ENCODE data around the gene SLX4IP.

SLX4IP gene

GRCh38 chr20:10654250-10654610 is 219.1 kb downstream of the SLX4IP start:
- no peak for DNase-seq

GRCh38 chr20:10654630-10655029 is 219.5 kb downstream of the SLX4IP start:
- no peak for DNase-seq

GRCh38 chr20:10655720-10656669 is 220.9 kb downstream of the SLX4IP start:
- no peak for DNase-seq

- DNase-seq: no peak
Measured at GRCh38 chr20:10657453-10657852, 222.3 kb downstream of the SLX4IP start.

DNA sequence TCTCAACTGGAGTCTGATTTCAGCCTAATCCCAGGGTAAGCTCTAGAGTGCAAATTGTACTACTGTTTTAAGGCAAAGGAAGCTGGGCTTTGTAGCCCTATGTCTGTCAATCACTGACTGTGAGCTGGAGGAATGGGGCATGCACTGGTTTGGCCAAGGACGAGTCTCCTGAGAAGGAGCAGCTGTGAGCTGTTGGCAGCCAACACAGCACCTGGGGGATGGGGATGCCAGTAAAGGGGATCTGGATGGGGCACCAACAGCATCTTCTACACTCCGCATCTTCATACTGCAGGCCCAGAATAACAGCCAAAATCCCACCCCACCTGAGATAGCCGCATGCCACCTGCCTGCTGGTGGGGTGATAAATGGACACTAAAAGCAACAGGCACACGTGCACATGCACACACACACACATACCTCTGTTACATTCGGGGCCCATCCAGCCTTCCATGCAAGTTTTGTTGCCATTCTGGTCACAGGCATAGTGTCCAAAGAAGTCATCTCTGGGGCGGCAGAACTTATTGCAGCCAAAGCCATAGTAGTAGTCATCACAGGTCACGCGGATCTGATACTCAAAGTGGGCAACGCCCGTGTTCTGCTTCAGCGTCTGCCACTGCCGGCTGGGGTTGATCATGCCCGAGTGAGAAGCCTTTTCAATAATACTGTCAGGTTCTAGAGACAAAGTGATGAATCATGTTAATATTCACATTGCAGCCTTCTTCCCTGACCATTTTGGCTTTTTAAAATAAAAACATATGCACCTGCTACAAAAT is 223.1 kb downstream of the SLX4IP start:
- DNase-seq: no peak

DNA sequence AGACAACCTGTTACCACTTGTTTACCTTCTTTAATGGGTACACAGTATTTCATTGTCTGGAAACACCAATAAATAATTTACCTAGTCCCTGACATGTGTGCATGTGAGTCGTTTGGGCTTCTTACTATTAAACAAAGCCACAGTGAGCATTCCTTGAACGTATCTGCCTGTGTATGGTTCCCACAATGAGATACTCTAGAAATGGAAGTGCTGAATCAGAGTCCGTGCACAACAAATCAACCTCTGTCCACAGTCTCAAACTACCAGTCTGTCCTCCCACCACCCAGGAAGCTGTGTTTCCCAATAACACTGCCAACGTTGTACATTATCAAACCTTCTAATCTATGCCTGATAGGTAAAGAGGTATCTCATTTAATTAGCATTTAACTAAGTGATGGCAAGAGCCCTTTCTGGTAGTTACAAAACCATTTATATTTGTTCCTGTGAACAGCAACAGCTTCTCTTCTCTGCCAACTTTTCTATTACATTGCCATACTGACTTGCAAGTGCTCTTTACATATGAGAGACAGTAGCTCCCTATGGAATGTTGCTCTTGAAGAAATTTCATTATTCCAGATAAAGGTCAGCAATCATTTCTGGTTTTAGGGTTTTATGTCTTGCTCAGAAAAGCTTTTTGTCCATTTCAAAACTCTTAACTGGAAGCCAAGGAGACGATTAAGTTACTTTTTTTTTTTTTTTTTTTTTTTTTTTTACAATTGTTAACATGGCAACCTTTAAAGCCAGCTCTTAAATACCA is 223.9 kb downstream of the SLX4IP start:
- no peak for DNase-seq

GRCh38 chr20:10659651-10660601 is 224.8 kb downstream of the SLX4IP start:
- no peak for DNase-seq

GRCh38 chr20:10660661-10661060 is 225.6 kb downstream of the SLX4IP start:
- DNase-seq: no peak

DNA sequence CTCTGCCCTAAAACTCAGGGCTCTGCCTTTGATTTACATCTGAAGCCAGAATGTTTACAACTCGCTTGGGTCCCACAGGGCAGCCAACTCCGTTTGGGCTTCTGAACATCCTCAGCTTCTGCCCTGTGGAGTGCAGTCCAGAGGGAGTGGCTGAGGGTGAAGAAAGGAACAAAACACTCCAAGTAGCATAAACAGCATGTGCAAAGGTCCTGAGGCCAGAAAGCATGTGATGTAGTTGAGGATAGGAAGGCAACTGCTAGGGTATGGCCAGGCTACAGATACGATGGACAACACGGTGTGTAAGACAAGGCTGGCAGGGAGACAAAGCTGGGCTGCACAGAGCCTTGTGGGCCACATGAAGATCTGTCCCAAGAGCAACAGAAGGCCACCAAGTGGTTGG is 226.2 kb downstream of the SLX4IP start:
- no peak for DNase-seq

DNA sequence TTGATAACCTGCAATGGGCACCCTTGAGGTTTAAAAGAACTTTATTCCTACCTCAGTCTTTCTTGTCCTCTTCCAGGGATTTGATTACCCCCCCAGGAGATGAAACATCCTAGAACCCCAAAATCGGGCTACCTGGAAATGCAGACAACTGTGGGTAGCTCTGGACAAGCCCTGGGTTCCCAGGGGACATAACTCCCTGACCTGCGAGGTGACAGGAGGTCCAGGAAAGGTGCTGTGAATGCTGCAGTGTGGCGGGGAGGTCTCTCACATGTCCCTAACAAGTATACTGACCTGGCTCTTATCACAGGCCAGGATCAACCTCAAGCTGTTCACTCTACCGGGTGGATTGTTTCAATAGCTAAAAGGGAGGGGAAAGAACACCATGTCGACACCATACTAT is 227.0 kb downstream of the SLX4IP start:
- DNase-seq: no peak

- peak; percentile 93 for DNase-seq
Measured at GRCh38 chr20:10662661-10663458, 227.8 kb downstream of the SLX4IP start.

DNA sequence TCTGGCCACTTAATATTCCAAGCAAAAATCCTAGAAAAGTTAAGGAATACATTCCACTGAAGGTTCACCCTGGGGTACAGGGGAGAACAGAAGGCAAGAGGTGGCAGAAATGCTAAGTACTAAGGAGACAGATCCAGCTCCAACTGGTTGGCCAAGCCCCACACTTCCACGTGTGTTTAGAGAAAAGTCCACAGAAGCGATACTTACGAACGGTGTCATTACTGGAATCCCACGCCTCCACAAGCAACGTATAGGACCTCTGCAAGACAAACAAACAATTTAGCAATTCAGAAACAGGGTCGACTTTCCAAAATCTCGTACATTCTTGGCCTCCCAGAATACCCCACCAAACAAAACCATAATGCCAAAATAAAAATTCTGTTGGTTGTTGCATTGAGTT is 228.7 kb downstream of the SLX4IP start:
- no peak for DNase-seq

- no peak for DNase-seq
Measured at GRCh38 chr20:10665027-10665561, 230.0 kb downstream of the SLX4IP start.

- no peak for DNase-seq
Measured at GRCh38 chr20:10665791-10666190, 230.7 kb downstream of the SLX4IP start.

- no peak for DNase-seq
Measured at GRCh38 chr20:10666221-10667076, 231.3 kb downstream of the SLX4IP start.

DNA sequence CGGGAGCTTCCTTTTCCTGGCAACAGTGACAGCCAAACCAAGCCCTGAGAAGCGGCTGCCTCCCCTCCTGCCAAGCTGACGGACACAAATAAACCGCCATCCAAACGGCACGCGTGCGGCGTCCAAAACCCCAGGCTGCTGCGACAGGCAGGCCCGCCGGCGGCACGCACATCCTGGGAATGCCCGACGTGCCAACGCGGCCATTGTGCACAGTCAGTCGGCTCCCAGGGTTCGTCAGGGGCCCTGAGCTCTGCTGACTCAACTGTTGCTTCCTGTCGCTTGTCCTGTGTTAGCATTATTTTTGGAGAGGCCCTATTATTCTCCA is 231.9 kb downstream of the SLX4IP start:
- no peak for DNase-seq

DNA sequence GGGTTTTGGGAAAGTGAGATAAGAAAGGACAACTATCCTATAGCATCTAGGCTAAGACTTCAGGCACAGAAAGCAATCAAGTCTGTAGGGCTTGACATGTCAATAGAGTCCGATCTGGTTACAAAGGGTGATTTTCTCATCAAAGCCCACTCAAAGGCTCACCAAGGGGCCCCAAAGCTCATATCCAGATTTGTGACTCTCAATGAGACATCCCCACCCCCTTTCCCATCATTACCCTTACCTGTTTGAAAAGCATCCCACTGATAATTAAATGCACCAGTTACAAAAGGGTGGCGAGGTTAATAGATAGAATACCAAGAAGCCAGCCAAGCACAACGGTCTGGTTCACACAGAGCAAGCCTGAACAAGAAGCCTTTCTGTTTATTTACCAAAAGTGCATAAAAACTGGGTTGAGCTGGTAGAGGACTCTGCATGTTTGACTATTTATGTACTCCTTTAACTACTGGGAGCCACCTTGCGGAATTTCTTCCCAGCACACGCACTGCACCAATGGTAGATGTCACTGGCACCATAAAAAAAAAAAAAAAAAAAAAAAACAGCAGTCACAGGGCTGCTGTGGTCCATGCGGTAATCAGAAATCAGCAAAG is 232.6 kb downstream of the SLX4IP start:
- DNase-seq: no peak

GRCh38 chr20:10668677-10669368 is 233.7 kb downstream of the SLX4IP start:
- no peak for DNase-seq

DNA sequence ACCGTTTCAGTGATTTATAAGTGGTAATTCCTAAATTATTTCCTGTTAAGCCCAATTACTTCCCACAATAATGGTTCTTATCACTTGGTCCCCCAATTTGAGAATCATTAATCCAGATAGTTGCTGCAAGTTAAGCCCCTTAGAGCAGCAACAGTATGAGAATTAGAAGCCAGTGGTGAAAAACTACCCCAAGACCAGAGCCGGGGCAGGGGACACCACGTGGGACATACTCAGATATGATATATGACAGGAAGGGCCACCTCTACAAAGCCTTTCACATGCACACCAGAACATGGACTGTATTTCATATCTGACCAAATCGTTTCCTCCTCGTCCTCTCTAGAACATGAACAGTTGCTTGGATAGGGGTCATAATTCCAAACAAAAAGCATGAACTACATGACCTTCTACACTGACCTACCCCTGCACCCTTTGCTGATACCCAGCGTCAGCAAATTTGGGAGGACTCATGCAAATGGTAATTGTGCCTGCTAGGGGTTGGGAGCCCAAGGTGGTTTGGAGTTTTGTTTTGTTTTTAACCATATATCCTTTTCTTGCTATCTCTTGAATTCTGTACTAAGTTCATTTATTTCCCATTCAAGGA is 234.8 kb downstream of the SLX4IP start:
- no peak for DNase-seq
